Lower leg skin (tissue), 4 donors: ENCODE measurements around the gene AOPEP. TPM values are rescaled to one million over a fixed set of nuclear protein-coding genes. Genes with fewer than 3 reads are reported as not detected.

ENCODE experiments used
- DNase-seq, 2 donors: peaks; one replicate each; pipeline ENCODE4 v3.0.0-alpha.2; 2019; ENCODE audit warnings: low spot score in 2 of 2
- H3K4me3 ChIP-seq: fragments of 200-600 bp; sonication (generic); 2 replicates; pipeline ENCODE4 v1.5.1; 2017; ENCODE audit warnings: mild to moderate bottlenecking, low read depth; ENCODE audit not compliant: poor library complexity, severe bottlenecking
- CTCF ChIP-seq, 3 donors: fragments of 450-650 bp; IDR thresholded peaks; one replicate each; pipeline ENCODE4 v1.5.1; 2016; ENCODE audit warnings: antibody characterized with exemption in 3 of 3, mild to moderate bottlenecking in 3 of 3, moderate library complexity in 2 of 3
- POLR2A ChIP-seq, 2 donors: fragments of 450-650 bp; IDR thresholded peaks; one replicate each; pipeline ENCODE4 v1.6.1; 2016 to 2017; ENCODE audit warnings: antibody characterized with exemption in 2 of 2, mild to moderate bottlenecking in 1 of 2, moderate library complexity in 1 of 2
- WGBS, 2 donors: methylation state at CpG; one replicate each; pipeline ENCODE4 v1.1.5; 2018; 5-methylcytosine and 5-hydroxymethylcytosine counted together
- intact Hi-C: fragments of 100-400 bp; cut with DNase I; formaldehyde crosslinking; loops from one replicate; pipeline ENCODE4 v1.15.0; 2023; ENCODE audit warnings: low total_unique reads
- total RNA-seq, 4 donors: library from RNA; depleted of rRNA; stranded (reverse); fragments of >200 nt; gene quantifications; one replicate each; pipeline ENCODE4 v1.1.0, GENCODE V29; 2016

AOPEP gene
- total RNA-seq, 4 donors from 2014 or later, result 66.3 to 136 (median 118) TPM

DNA sequence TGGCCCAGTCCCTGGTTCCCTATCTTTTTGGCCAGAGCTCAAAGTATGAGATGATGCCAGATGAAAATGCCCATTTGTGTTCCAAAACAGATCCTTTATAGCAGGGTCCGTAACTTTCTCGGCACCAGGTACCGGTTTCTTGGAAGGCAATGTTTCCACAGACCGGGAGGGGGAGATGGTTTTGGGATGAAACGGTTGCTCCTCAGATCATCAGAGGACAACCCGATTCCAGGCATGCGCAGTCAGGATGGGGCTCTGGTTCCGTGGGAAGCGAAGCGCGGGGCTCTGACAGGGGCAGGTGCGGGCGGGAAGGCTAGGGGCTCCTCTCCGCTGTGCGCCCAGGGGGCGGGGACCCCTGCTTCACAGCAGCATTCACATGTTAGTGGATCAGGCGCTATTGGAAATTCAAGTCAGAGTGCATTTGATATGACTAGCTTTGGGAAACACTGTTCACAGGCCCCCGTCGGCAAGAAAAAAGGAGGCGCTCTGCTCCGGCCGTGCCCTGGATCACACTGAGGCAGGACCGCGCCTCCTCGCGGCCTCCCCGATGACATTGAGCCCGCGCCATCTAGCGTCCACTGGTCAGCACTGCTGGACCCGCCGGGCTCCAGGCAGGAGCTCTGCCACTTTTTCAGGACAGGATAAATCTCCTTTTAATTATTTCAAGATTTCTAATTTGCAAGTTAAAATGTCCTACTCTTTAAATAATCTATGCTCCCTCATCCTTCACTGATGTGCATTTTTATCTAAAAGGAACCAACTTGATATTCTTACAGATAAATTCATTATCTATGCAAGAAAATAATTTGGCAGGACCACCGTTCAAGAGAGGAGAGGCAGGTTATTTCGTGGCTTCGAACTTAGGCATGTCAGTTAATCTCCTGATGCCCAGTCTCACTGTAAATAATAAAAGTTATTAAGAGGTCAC, 401.0 kb downstream of the AOPEP start:
- DNase-seq, result peak; percentile 80 to 97
- intact Hi-C loops, result loop anchor here (2.0 to 5.0 kb wide), 2 partner anchors 345 to 445 kb away; no protein-coding TSS in a partner anchor
- no peak overlapping the region for H3K4me3 ChIP-seq
- whole genome bisulfite sequencing, 2 donors, result 19 to 24% methylated on average over 30 to 35 of the region's 35 CpGs
- TF ChIP-seq CTCF (IDR thresholded peaks at IDR 0.05) (peak in 1 of 3 donors; percentile 80), POLR2A (IDR thresholded peaks at IDR 0.05) (no peak)

DNA sequence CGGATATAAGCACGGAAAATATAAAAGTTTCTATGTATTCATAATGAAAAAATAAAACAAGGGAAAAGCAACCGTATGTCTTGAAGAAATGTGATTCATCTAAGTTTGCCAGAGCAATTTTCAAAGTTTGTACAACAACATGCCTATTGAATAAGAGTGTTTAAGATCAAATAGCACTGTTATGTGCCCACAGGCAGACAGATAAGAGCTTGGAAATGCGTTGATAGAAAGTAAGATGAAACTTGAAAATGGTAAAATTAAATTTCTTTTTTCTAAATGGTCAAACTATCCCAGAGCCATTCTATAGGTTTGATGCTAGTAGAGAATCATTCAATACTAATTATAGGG, 401.7 kb downstream of the AOPEP start:
- TF ChIP-seq POLR2A (IDR thresholded peaks at IDR 0.05), result no peak
- intact Hi-C loops, result loop anchor here (5.0 kb wide), 1 partner anchor 446 kb away; no protein-coding TSS in a partner anchor
- 60 to 65% methylated on average over 4 of the region's 4 CpGs for WGBS, 2 donors
- no peak for DNase-seq
- no peak overlapping the region for H3K4me3 ChIP-seq

DNA sequence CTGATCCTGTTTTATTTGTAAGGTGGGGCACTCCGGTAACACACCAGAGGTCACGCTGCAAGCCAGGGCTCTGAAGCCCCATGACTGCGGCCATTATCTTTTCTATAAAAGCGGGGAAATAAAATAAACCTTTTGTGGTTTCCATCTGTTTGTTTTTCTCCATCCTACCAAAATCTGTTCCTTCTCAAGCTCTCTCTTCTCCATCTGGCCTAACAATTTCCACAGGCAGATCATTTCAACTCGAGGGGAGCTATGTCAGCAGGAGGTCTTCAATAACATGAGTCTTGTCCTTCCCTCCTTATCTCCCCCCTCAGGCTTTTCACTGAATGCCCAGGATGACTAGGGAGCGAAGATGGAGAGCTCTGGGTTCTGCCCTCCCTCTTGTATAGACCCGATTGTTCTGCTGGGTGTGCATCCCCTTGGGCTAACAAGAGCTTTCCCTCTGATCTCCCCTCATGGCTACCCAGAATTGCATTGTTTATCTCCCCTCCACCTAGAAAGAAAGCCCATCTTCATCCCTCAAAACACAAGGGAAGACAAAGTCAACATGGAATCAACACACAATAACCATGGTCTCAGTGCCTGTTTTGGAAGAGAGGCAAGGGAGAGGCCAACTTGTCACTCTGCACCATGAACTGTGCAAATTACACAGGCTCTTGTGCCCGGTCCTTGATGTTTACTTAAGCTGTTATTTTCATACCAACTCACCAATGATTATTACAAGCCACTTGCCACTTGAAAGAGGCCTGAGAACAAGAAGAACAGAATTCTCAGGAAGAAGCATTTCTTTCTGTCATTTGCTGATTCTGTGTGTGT, 403.2 kb downstream of the AOPEP start:
- WGBS, 2 donors, result 86 to 89% methylated on average over 8 of the region's 8 CpGs
- intact Hi-C loops, result loop anchor here (5.0 kb wide), 1 partner anchor 447 kb away; no protein-coding TSS in a partner anchor
- TF ChIP-seq POLR2A (IDR thresholded peaks at IDR 0.05), result no peak
- TF ChIP-seq CTCF (IDR thresholded peaks at IDR 0.05), result no peak
- DNase-seq, result no peak
- no peak overlapping the region for H3K4me3 ChIP-seq

GRCh38 chr9:95130484-95130883, 404.0 kb downstream of the AOPEP start:
- no peak for TF ChIP-seq CTCF (IDR thresholded peaks at IDR 0.05)
- no peak for TF ChIP-seq POLR2A (IDR thresholded peaks at IDR 0.05)
- DNase-seq, result no peak
- no peak overlapping the region for H3K4me3 ChIP-seq
- WGBS, 2 donors, result 83 to 87% methylated on average over 5 of the region's 5 CpGs
- intact Hi-C loops, result no loop called here

GRCh38 chr9:95131023-95131943, 404.8 kb downstream of the AOPEP start:
- intact Hi-C loops, result no loop called here
- 34 to 36% methylated on average over 7 of the region's 7 CpGs for WGBS, 2 donors
- peak; percentile 67 to 92 for DNase-seq
- peak in 1 of 3 donors; percentile 64 for TF ChIP-seq CTCF (IDR thresholded peaks at IDR 0.05)
- no peak for TF ChIP-seq POLR2A (IDR thresholded peaks at IDR 0.05)
- H3K4me3 ChIP-seq, result no peak overlapping the region
